HepG2 (cell line): ENCODE data around the gene RNASE2. TPM values are rescaled to one million over a fixed set of nuclear protein-coding genes. Genes with fewer than 3 reads are reported as not detected.

Experiments used
- CBX5 ChIP-seq: sonication (generic); formaldehyde crosslinking; IDR thresholded peaks from 2 replicates; pipeline ENCODE4 v1.4.0; 2020; ENCODE audit warnings: missing genetic modification reagents, borderline replicate concordance
- DPF2 ChIP-seq: sonication (generic); formaldehyde crosslinking; IDR thresholded peaks from 2 replicates; pipeline ENCODE4 v1.4.0; 2020; ENCODE audit warnings: mild to moderate bottlenecking, low read depth, missing genetic modification reagents, borderline replicate concordance
- DR1 ChIP-seq: sonication (generic); formaldehyde crosslinking; IDR thresholded peaks from 2 replicates; pipeline ENCODE4 v1.8.0; 2021; ENCODE audit warnings: mild to moderate bottlenecking, missing genetic modification reagents, inconsistent platforms
- HIVEP1 ChIP-seq: sonication (generic); formaldehyde crosslinking; IDR thresholded peaks from 2 replicates; pipeline ENCODE4 v1.4.0; 2020; ENCODE audit warnings: mild to moderate bottlenecking, missing genetic modification reagents
- HMG20A ChIP-seq: IDR thresholded peaks from 2 replicates; pipeline ENCODE4 v1.6.1; 2016; ENCODE audit warnings: borderline replicate concordance
- HNRNPUL1 ChIP-seq: fragments of 200-400 bp; formaldehyde crosslinking; IDR thresholded peaks from 2 replicates; pipeline ENCODE4 v1.6.1; 2017; ENCODE audit warnings: low read depth, mild to moderate bottlenecking, low read length, moderate library complexity
- KDM5B ChIP-seq: sonication (generic); formaldehyde crosslinking; IDR thresholded peaks from 2 replicates; pipeline ENCODE4 v1.4.0; 2020; ENCODE audit warnings: missing genetic modification reagents, mild to moderate bottlenecking, borderline replicate concordance
- KLF9 ChIP-seq: IDR thresholded peaks from 2 replicates; pipeline ENCODE4 v1.6.1; 2016; ENCODE audit warnings: low read depth
- ONECUT2 ChIP-seq: sonication (generic); formaldehyde crosslinking; IDR thresholded peaks from 2 replicates; pipeline ENCODE4 v1.4.0; 2020; ENCODE audit warnings: missing genetic modification reagents
- PCBP1 ChIP-seq: fragments of 200-400 bp; formaldehyde crosslinking; IDR thresholded peaks from 2 replicates; pipeline ENCODE4 v1.6.1; 2017; ENCODE audit warnings: mild to moderate bottlenecking, low read depth, low read length, borderline replicate concordance
- RBFOX2 ChIP-seq: fragments of 200-400 bp; formaldehyde crosslinking; IDR thresholded peaks from 2 replicates; pipeline ENCODE4 v1.6.1; 2017; ENCODE audit warnings: low read depth, mild to moderate bottlenecking, low read length
- RFX1 ChIP-seq: fragments of 450-650 bp; IDR thresholded peaks from 2 replicates; pipeline ENCODE4 v1.6.1; 2017
- SRSF4 ChIP-seq: fragments of 200-400 bp; formaldehyde crosslinking; IDR thresholded peaks from one replicate; pipeline ENCODE4 v1.6.1; 2018; ENCODE audit warnings: mild to moderate bottlenecking, low read depth, low read length, moderate library complexity; ENCODE audit not compliant: poor library complexity, severe bottlenecking
- SRY ChIP-seq: sonication (generic); formaldehyde crosslinking; IDR thresholded peaks from 2 replicates; pipeline ENCODE4 v1.8.0; 2022; ENCODE audit warnings: mild to moderate bottlenecking, missing genetic modification reagents
- ZNF17 ChIP-seq: sonication (generic); formaldehyde crosslinking; IDR thresholded peaks from 2 replicates; pipeline ENCODE4 v1.5.0; 2020; ENCODE audit warnings: mild to moderate bottlenecking, missing genetic modification reagents
- ZNF543 ChIP-seq: sonication (generic); formaldehyde crosslinking; IDR thresholded peaks from 2 replicates; pipeline ENCODE4 v1.4.0; 2020; ENCODE audit warnings: mild to moderate bottlenecking, missing genetic modification reagents
- ZNF567 ChIP-seq: sonication (generic); formaldehyde crosslinking; IDR thresholded peaks from 2 replicates; pipeline ENCODE4 v1.8.1; 2023; ENCODE audit warnings: mild to moderate bottlenecking, missing genetic modification reagents, borderline replicate concordance
- polyA plus RNA-seq, 8 experiments: library from polyadenylated mRNA; depleted of rRNA in 3 of 8; stranded (reverse) in 7 of 8; unstranded in 1 of 8; fragments of >200 nt; fragmentation: Illumina TruSeq in 4 of 8; extraction: Trizol in 4 of 8; gene quantifications; 2 replicates each; pipeline versions ENCODE4 v1.2.1 to v1.2.3, GENCODE V29; 2011 to 2016; ENCODE audit warnings: low read depth in 4 of 8, missing spikeins in 1 of 8, mixed read lengths in 1 of 8; ENCODE audit not compliant: insufficient read depth in 1 of 8
- total RNA-seq, 5 experiments: library from RNA; depleted of rRNA; stranded (reverse); fragments of >200 nt; fragmentation: Illumina TruSeq; extraction: Trizol; gene quantifications; 2 replicates each; pipeline ENCODE4 v1.2.3, GENCODE V29; 2016; ENCODE audit warnings: low read depth in 1 of 5
- TF ChIP-seq, protein P1 (sequence below): sonication (generic); formaldehyde crosslinking; IDR thresholded peaks from 2 replicates; pipeline ENCODE4 v1.4.0; 2020; ENCODE audit warnings: missing genetic modification reagents
- TF ChIP-seq, protein P2 (sequence below), 2 experiments: fragments of 450-650 bp in 1 of 2; sonication (generic) in 1 of 2; formaldehyde crosslinking; IDR thresholded peaks; 2 replicates each; pipeline versions ENCODE4 v1.5.0 to v1.8.0; 2020 to 2022; ENCODE audit warnings: mild to moderate bottlenecking in 1 of 2, missing genetic modification reagents in 1 of 2
- TF ChIP-seq, protein P3 (sequence below): sonication (generic); formaldehyde crosslinking; IDR thresholded peaks from 2 replicates; pipeline ENCODE4 v1.4.0; 2020; ENCODE audit warnings: missing genetic modification reagents

Gene RNASE2
- total and polyA plus RNA-seq, 2 of the 13 experiments (the other 11 are each of a cell fraction or from before 2014, with no cell fraction given), result 0.69 TPM; not detected in 1

DNA sequence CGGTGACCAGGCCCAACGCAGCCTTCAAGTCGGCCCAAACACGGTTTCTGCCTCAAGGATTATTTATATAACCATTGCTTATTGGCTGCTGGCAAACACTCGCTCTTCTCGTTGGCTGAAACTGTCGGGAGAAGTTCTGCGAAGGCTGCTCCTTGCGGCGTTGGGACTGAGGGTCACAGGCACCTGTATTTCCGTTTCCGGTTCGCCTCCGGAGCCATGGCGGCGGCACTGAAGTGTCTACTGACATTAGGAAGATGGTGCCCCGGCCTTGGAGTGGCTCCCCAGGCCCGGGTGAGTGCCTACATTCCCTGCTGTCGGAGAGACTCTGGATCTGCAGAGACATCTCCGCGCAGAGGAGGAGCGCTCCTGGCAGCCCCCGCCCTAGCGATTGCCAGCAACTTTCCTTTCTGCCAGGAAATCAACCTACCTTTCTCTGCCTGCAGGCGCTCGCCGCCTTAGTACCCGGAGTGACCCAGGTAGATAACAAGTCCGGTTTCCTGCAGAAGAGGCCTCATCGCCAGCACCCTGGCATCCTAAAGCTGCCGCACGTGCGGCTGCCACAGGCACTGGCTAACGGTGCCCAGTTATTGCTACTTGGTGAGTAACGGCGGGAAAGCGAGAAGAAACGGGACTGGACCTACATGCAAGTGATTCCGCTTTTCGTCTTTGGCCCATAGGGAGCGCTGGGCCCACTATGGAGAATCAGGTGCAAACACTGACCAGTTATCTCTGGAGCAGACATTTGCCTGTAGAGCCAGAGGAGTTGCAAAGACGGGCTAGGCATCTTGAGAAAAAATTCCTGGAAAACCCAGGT is 34.7 kb downstream of the RNASE2 start, which contains the start of gene METTL17 (continued):
- TF ChIP-seq, protein P1, sequence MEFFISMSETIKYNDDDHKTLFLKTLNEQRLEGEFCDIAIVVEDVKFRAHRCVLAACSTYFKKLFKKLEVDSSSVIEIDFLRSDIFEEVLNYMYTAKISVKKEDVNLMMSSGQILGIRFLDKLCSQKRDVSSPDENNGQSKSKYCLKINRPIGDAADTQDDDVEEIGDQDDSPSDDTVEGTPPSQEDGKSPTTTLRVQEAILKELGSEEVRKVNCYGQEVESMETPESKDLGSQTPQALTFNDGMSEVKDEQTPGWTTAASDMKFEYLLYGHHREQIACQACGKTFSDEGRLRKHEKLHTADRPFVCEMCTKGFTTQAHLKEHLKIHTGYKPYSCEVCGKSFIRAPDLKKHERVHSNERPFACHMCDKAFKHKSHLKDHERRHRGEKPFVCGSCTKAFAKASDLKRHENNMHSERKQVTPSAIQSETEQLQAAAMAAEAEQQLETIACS (CRISPR knock-in tag), result no peak
- TF ChIP-seq RFX1 (no peak), HIVEP1 (CRISPR knock-in tag) (0 out of 2 replicates have a peak, but pooled peaks have one; percentile 47), ZNF567 (peak; percentile 78; the same call in 1 of the 2 replicates), CBX5 (CRISPR knock-in tag) (no peak; the same call in 1 of the 2 replicates), KLF9 (no peak), DPF2 (no peak), ZNF17 (CRISPR knock-in tag) (no peak), HMG20A (CRISPR knock-in tag) (no peak), ONECUT2 (CRISPR knock-in tag) (no peak), HNRNPUL1 (no peak), RBFOX2 (peak; percentile 70; the same call in 1 of the 2 replicates), PCBP1 (no peak), DR1 (CRISPR knock-in tag) (no peak; the same call in 1 of the 2 replicates), SRY (peak; percentile 81; the same call in 1 of the 2 replicates), KDM5B (CRISPR knock-in tag) (peak; percentile 75; the same call in 1 of the 2 replicates), SRSF4 (no peak), ZNF543 (CRISPR knock-in tag) (peak; percentile 78)
- TF ChIP-seq, protein P2, sequence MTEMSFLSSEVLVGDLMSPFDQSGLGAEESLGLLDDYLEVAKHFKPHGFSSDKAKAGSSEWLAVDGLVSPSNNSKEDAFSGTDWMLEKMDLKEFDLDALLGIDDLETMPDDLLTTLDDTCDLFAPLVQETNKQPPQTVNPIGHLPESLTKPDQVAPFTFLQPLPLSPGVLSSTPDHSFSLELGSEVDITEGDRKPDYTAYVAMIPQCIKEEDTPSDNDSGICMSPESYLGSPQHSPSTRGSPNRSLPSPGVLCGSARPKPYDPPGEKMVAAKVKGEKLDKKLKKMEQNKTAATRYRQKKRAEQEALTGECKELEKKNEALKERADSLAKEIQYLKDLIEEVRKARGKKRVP (CRISPR knock-in tag; IDR thresholded peaks at IDR 0.05), result no peak
- TF ChIP-seq, protein P3, sequence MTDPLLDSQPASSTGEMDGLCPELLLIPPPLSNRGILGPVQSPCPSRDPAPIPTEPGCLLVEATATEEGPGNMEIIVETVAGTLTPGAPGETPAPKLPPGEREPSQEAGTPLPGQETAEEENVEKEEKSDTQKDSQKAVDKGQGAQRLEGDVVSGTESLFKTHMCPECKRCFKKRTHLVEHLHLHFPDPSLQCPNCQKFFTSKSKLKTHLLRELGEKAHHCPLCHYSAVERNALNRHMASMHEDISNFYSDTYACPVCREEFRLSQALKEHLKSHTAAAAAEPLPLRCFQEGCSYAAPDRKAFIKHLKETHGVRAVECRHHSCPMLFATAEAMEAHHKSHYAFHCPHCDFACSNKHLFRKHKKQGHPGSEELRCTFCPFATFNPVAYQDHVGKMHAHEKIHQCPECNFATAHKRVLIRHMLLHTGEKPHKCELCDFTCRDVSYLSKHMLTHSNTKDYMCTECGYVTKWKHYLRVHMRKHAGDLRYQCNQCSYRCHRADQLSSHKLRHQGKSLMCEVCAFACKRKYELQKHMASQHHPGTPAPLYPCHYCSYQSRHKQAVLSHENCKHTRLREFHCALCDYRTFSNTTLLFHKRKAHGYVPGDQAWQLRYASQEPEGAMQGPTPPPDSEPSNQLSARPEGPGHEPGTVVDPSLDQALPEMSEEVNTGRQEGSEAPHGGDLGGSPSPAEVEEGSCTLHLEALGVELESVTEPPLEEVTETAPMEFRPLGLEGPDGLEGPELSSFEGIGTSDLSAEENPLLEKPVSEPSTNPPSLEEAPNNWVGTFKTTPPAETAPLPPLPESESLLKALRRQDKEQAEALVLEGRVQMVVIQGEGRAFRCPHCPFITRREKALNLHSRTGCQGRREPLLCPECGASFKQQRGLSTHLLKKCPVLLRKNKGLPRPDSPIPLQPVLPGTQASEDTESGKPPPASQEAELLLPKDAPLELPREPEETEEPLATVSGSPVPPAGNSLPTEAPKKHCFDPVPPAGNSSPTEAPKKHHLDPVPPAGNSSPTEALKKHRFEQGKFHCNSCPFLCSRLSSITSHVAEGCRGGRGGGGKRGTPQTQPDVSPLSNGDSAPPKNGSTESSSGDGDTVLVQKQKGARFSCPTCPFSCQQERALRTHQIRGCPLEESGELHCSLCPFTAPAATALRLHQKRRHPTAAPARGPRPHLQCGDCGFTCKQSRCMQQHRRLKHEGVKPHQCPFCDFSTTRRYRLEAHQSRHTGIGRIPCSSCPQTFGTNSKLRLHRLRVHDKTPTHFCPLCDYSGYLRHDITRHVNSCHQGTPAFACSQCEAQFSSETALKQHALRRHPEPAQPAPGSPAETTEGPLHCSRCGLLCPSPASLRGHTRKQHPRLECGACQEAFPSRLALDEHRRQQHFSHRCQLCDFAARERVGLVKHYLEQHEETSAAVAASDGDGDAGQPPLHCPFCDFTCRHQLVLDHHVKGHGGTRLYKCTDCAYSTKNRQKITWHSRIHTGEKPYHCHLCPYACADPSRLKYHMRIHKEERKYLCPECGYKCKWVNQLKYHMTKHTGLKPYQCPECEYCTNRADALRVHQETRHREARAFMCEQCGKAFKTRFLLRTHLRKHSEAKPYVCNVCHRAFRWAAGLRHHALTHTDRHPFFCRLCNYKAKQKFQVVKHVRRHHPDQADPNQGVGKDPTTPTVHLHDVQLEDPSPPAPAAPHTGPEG, result peak; percentile 53; the same call in 1 of the 2 replicates
